ENCODE measurements around the gene IFT25. TPM values are rescaled to one million over a fixed set of nuclear protein-coding genes. Genes with fewer than 3 reads are reported as not detected.

IFT25 gene
- total RNA-seq, 2 donors from 2014 or later, result 34.8 to 56.7 TPM

DNA sequence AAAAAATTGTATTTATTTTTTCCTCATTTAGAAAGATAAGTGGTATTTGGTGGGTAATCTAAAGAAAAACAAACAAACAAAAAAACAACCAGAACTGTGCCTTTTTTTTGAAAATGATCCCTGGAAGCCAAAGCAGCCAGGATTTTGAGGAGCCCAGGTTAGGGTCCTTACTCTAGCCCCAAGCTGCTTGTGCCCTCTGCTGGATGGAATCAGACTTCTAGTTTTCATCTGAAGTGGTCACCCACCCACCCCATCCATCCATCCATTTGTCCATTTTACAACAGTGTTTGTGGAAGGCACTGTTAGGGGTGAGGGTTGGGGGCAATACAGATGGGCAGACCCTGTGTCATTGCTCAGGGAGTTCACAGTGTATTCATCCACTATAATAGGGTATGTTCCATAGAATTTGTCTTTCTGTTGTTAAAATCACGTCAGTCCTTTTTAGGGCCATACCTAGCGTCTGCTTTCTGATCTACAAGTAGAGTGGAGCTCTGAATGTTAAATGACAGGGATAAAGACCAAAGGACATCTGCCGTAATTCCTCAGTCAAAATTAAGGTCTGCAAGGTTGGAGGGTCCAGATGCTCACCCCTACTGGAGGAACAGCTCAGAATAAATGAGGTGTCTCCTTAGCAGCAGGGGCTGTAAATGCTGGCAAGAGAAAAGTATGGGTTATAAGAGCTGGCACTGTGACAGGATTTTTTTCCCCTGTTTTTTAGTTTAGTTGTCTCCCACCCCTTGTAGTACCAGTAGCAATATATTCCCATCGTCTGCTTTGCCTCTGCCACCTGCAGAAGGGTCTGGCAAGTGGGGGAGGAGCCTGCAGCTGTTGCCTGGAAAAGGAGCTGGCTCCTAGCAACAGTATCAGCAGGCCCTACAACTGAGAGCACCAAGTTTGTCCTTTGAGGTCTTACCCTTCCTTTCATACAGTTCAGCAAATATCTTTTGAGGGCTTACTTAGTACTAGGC, 3.8 kb upstream of the IFT25 start:
- Mint-ChIP-seq H3K27me3 (ENCODE audit: insufficient read depth) (no peaks in the 10 kb centered on the region), H3K4me1 (peaks cover 36% of the 10 kb centered on the region), H3K27ac (no peak overlapping the region), H3K36me3 (ENCODE audit: low read depth) (peaks cover 24% of the 10 kb centered on the region), H3K4me3 (no peak overlapping the region), H3K9me3 (no peaks in the 10 kb centered on the region)
- H3K4me1 ChIP-seq (ENCODE audit: control insufficient read depth, insufficient read depth, low read length), result peaks cover 5% of the 10 kb centered on the region
- H3K9ac ChIP-seq (ENCODE audit: extremely low read depth, low read length, poor library complexity, severe bottlenecking), result no peak overlapping the region
- 94% methylated on average over 3 to 4 of the region's 4 CpGs for WGBS, 2 experiments (ENCODE audit: insufficient coverage in 1 of 2, insufficient read length in 1 of 2)
- no peak overlapping the region for H3K4me3 ChIP-seq (ENCODE audit: low read length)
- H3K36me3 ChIP-seq (ENCODE audit: control insufficient read depth, insufficient read depth, low read length), result peaks cover 60% of the 10 kb centered on the region
- no peaks in the 10 kb centered on the region for H3K9me3 ChIP-seq (ENCODE audit: control insufficient read depth, low read length)
- H3K27me3 ChIP-seq (ENCODE audit: control insufficient read depth, insufficient read depth, low read length, poor library complexity, severe bottlenecking), result no peaks in the 10 kb centered on the region
- TF ChIP-seq CTCF (conservative IDR thresholded peaks at IDR 0.05), result peak; percentile 84
- peak; percentile 79 for DNase-seq
- H3K27ac ChIP-seq (ENCODE audit: low read depth, low read length), result no peak overlapping the region

DNA sequence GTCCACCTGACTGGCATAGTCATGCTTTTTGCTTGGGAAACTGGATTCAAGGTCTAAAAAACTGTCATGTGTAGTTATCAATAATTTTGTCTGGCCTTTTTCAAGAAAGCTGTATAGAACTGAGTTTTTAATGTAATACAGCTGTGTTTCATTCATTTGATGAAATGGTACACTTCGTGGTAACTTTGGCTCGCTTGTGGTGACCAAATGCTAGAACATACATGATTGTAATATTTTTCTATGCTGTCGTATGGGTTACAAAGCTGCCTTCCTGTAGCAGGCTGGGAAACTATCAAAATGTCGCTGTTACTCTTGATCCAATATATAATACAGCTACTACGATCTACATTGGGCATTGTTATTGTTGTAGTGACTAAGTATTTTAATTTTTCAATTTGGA, 2.8 kb upstream of the IFT25 start:
- H3K27me3 ChIP-seq (ENCODE audit: control insufficient read depth, insufficient read depth, low read length, poor library complexity, severe bottlenecking), result no peaks in the 10 kb centered on the region
- Mint-ChIP-seq H3K4me1 (peaks cover 36% of the 10 kb centered on the region), H3K4me3 (peak overlapping the region; percentile 93), H3K27me3 (ENCODE audit: insufficient read depth) (no peaks in the 10 kb centered on the region), H3K9me3 (no peaks in the 10 kb centered on the region), H3K27ac (no peak overlapping the region), H3K36me3 (ENCODE audit: low read depth) (peaks cover 19% of the 10 kb centered on the region)
- no peak for DNase-seq
- no peaks in the 10 kb centered on the region for H3K9me3 ChIP-seq (ENCODE audit: control insufficient read depth, low read length)
- peaks cover 51% of the 10 kb centered on the region for H3K36me3 ChIP-seq (ENCODE audit: control insufficient read depth, insufficient read depth, low read length)
- H3K4me1 ChIP-seq (ENCODE audit: control insufficient read depth, insufficient read depth, low read length), result peaks cover 5% of the 10 kb centered on the region
- 94 to 95% methylated on average over 2 to 5 of the region's 5 CpGs for WGBS, 2 experiments (ENCODE audit: insufficient coverage in 1 of 2, insufficient read length in 1 of 2)
- H3K4me3 ChIP-seq (ENCODE audit: low read length), result peak overlapping the region; percentile 91
- H3K27ac ChIP-seq (ENCODE audit: low read depth, low read length), result no peak overlapping the region
- H3K9ac ChIP-seq (ENCODE audit: extremely low read depth, low read length, poor library complexity, severe bottlenecking), result no peak overlapping the region
- TF ChIP-seq CTCF (conservative IDR thresholded peaks at IDR 0.05), result no peak

DNA sequence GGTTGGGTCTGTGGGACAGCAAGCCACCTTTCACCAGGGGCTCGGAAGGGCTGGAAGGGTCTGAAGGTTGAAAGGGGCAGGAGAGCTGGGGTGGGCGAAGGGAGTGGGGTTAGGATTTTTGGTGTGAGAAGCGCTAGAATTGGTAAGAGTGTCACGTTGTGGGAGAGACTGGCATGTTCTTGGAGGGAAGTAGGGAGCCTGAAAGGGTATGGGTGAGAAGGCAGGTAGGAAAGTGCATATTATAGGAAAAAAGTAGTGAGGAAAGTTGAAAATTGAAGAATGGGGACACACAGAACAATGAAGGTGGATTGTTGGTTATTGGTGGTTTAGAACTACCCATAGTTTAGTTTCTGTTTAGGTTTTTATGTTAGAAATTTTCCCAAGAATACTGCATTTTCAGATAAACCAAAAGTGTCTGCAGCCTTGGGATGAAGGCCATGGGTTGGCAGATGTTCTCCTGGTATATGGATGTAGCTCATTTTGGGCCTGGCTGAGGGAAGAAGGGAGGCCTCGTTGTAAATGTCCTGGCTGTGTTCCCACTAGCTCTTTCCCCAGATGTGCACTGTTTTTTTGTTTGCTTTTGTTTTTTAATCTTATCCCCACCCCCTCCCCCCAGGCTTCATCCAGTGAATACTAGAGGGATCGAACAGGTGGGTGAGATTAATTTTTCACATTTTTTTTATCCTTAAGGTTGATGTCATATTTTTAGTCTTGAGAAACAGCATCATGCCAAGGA, 1.8 kb upstream of the IFT25 start:
- Mint-ChIP-seq H3K36me3 (ENCODE audit: low read depth) (peaks cover 10% of the 10 kb centered on the region), H3K4me1 (peaks cover 40% of the 10 kb centered on the region), H3K27me3 (ENCODE audit: insufficient read depth) (no peaks in the 10 kb centered on the region), H3K4me3 (peak overlapping the region; percentile 93), H3K27ac (no peak overlapping the region), H3K9me3 (no peaks in the 10 kb centered on the region)
- DNase-seq, result no peak
- Histone ChIP-seq H3K9me3 (ENCODE audit: control insufficient read depth, low read length) (no peaks in the 10 kb centered on the region), H3K4me3 (ENCODE audit: low read length) (peak overlapping the region; percentile 91), H3K4me1 (ENCODE audit: control insufficient read depth, insufficient read depth, low read length) (peaks cover 9% of the 10 kb centered on the region), H3K27me3 (ENCODE audit: control insufficient read depth, insufficient read depth, low read length, poor library complexity, severe bottlenecking) (no peaks in the 10 kb centered on the region), H3K9ac (ENCODE audit: extremely low read depth, low read length, poor library complexity, severe bottlenecking) (peak overlapping the region; percentile 45), H3K36me3 (ENCODE audit: control insufficient read depth, insufficient read depth, low read length) (peaks cover 42% of the 10 kb centered on the region), H3K27ac (ENCODE audit: low read depth, low read length) (no peak overlapping the region)
- 44 to 53% methylated on average over 4 to 5 of the region's 6 CpGs for WGBS, 2 experiments (ENCODE audit: insufficient coverage in 1 of 2, insufficient read length in 1 of 2)
- no peak for TF ChIP-seq CTCF (conservative IDR thresholded peaks at IDR 0.05)

All from endodermal cell (in vitro differentiated cells).